GM21528 (cell line): ENCODE results near the gene GPR4.
A peak's percentile ranks its signal among the peaks of the same experiment; 100 is the strongest.

Source experiments
- ATAC-seq: cut with Tn5 transposase; IDR thresholded peaks from one replicate; pipeline ENCODE4 v1.9.1; 2021; ENCODE audit warnings: mild to moderate bottlenecking, moderate library complexity; ENCODE audit not compliant: unreplicated experiment, low FRiP score

The GPR4 gene

GRCh38 chr19:45601524-45602374 is at the start of gene GPR4:
GPR4 (minus strand) TSS chr19:45602212; CDS start chr19:45591866, 10,346 bp downstream.
- no peak for ATAC-seq

- no peak for ATAC-seq
These were observed 48.7 kb upstream of the GPR4 start for GRCh38 chr19:45650722-45651121.

GRCh38 chr19:45646345-45646698 is 44.3 kb upstream of the GPR4 start:
- no peak for ATAC-seq

- no peak for ATAC-seq
These were observed 43.8 kb upstream of the GPR4 start for GRCh38 chr19:45645631-45646344.

- no peak for ATAC-seq
These were observed 43.1 kb upstream of the GPR4 start for GRCh38 chr19:45645068-45645630.

- no peak for ATAC-seq
These were observed 42.1 kb upstream of the GPR4 start for GRCh38 chr19:45643927-45644771.

- peak; percentile 29 for ATAC-seq
These were observed 41.3 kb upstream of the GPR4 start for GRCh38 chr19:45643024-45643926.

- ATAC-seq = peak; percentile 32
These were observed 39.5 kb upstream of the GPR4 start for GRCh38 chr19:45641274-45642105.

GRCh38 chr19:45640849-45641273 is 38.8 kb upstream of the GPR4 start:
- no peak for ATAC-seq

GRCh38 chr19:45638930-45639729 is 37.1 kb upstream of the GPR4 start, which contains the start of gene EML2:
EML2 (minus strand) TSS chr19:45639397; CDS start chr19:45639376, 21 bp downstream.
- no peak for ATAC-seq

GRCh38 chr19:45637890-45638667 is 36.1 kb upstream of the GPR4 start:
- ATAC-seq = no peak

GRCh38 chr19:45636902-45637301 is 34.9 kb upstream of the GPR4 start:
- no peak for ATAC-seq

GRCh38 chr19:45636275-45636674 is 34.3 kb upstream of the GPR4 start:
- no peak for ATAC-seq

GRCh38 chr19:45632468-45633196 is 30.6 kb upstream of the GPR4 start:
- ATAC-seq = no peak

GRCh38 chr19:45630463-45630862 is 28.5 kb upstream of the GPR4 start:
- ATAC-seq = no peak

GRCh38 chr19:45629704-45630103 is 27.7 kb upstream of the GPR4 start:
- ATAC-seq = no peak
